NCI-H2107 treated with DMSO at 0.1 percent for 48 hours (cell line): ENCODE data around the gene COPRS.

Experiments
- DNase-seq: peaks from one replicate; lab custom pipeline; 2025; ENCODE audit not compliant: unreplicated experiment; lab: John Stamatoyannopoulos, UW

The COPRS gene, protein sequence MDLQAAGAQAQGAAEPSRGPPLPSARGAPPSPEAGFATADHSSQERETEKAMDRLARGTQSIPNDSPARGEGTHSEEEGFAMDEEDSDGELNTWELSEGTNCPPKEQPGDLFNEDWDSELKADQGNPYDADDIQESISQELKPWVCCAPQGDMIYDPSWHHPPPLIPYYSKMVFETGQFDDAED

DNA sequence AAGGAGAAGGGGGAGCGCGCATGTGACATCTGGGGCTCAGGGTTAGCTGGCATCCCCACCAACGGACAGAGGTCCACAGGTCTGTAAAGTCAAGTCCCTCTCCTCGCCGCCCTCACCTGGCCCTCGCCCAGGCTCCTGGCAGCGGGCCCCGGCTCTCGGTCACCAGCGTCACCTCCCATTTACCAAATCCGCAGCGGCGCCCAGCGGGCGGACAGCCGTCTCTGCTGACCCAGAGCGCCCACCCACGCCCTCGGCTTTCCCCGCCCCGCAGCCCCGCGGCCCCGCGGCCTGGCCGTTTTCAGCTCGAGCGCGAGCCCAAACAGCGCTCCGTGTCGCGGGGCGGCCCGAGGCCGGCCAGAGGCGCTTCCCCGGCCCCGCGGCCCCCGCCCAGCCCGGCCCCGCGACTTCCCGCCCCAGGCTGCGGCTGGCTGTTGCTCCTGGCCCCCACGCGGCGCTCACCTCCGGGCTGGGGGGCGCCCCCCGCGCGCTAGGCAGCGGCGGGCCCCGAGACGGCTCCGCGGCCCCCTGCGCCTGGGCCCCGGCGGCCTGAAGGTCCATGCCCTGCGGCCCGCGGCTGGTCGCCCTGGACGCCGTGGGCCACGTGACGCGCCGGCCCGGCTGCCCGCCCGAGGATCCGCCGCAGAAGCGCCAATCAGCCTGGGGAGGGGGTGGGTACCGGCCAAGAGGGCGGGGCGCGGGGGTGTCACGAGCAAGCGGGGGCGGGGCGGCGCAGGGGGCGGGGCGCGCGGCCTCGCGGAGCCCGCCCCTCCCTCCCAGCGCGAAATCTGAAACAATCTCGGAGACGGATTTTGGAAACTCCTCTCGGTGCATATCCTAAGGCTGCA lies at the start of gene COPRS:
TSS of gene COPRS (minus strand) at position 603 of the 845 bp plus-strand sequence. CDS start at position 558, 45 bp downstream.
- DNase-seq = peak; percentile 29

DNA sequence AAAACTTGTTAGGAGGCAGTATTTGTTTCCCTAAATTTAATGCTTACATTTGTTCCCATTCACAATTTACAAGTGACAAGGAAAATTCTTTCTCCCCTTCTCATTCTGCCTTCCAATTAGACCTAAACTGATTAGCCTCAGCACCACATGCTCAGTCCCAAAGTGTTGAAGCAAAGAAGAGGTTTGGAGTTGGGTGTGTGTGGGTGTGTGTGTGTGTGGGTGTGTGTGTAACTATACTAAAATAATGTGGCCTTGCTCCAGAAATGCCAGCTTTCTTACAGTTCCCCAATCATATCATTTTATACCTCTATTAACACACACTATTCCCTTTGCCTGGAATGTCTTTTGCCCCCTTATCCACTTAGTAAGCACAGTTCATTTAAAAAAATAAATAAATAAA lies 49.3 kb upstream of the COPRS start:
- no peak for DNase-seq

DNA sequence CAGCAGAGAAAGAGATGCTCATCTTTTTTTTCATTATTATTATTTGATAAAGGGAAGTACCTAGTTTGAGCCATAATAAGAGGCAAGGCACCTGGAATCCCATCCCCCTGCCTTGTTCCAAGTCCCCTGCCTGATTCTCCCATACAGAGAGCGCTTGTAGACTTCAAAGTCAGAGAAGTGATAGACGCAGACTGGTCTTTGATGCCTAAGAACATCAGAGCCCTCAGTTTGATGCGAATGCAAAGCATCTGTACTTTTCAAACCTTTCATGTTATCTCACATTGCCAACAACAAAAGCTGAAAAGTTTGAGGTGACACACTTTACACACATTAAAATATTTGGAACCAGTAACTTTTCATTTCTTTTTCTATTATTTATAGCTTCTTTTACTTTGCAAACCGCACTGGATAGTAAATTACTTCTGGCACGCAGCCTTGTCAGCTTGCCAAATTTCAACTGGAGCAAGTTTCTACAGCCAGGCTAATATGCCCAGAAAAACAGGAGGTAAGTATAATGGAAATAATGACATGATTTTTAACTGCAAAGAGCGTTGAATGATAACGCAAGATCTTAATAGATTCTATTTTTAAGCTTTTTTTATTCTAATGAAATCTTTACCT lies 48.4 kb upstream of the COPRS start:
- DNase-seq = no peak

DNA sequence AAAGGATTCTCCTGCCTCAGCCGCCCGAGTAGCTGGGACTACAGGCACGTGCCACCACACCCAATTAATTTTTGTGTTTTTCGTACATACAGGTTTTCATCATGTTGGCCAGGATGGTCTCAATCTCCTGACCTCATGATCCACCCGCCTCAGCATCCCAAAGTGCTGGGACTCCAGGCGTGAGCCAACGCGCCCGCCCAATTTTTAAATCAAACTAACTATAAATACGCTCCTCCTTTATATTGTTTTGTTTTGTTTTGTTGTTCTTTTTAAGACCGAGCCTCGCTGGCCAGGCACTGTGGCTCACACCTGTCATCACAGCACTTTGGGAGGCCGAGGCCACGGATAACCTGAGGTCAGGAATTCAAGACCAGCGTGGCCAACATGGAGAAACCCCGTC lies 44.4 kb upstream of the COPRS start:
- no peak for DNase-seq

DNA sequence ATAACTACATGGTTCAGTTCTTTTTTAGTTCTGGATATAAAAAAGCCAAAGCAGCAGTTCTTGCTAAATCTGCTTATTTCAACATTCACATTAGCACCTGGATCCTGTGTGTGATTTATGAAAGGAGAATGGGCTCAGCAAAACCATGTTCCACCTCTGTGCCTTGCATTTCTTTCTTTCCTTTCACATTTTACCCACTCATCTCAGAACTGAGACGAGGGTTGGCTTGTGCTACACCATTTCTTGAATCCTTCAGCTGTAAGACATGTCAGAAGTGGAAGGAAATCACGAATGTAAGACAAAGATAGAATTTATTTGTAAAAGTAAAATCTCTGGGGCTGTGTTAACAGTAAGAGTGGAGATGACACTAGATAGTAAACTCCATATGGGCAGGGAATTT lies 43.6 kb upstream of the COPRS start:
- DNase-seq = no peak

DNA sequence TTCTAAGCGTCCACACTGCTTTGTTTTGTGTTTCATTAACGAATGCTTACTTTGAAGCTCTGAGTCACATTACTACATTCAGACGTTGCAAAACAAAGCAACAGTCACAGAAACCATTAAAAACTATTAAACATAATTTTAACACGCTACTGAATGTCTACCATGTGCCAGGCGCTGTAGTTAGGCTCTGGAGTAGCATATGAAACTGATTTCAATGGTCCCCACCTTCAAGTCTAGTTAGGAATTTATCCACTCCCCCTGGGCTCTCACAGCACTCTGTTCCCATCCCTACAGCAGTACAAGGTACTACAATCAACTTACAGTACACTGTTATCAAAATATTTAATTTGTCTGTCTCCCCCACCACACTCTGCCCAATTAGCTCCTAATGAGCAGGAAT lies 41.8 kb upstream of the COPRS start:
- no peak for DNase-seq

DNA sequence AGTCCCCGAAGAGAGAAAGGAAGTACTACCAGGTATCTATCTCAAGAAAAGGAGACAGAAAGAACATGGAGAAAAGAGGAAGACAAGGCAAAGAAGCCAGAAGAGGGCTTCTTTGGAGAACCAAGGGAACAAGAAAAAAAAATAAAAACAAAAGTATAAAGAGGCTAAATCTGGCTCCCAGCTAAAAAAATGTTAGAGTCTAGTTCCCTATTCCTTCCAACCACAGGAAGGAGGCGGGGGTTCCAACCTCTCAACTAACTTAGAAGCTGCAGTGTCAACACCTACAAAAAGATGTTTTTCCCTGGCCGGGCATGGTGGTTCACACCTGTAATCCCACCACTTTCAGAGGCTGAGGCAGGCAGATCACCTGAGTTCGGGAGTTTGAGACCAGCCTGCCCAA lies 29.1 kb upstream of the COPRS start:
- no peak for DNase-seq

DNA sequence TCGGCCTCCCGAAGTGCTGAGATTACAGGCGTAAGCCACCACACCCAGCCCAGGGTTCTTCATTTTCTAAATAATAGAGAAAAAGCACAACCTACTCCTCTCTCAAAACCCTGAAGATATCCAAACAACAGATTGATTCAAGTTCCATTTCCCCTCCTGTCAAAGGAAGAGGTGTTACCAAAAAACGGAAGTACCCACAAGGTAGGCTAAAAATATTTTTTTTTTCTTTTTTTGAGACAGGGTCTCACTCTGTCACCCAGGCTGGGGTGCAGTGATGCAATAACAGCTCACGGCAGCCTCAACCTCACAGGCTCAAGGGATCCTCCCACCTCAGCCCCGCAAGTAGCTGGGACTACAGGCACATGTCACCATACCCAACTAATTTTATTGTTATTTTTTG lies 23.5 kb upstream of the COPRS start:
- DNase-seq = no peak

DNA sequence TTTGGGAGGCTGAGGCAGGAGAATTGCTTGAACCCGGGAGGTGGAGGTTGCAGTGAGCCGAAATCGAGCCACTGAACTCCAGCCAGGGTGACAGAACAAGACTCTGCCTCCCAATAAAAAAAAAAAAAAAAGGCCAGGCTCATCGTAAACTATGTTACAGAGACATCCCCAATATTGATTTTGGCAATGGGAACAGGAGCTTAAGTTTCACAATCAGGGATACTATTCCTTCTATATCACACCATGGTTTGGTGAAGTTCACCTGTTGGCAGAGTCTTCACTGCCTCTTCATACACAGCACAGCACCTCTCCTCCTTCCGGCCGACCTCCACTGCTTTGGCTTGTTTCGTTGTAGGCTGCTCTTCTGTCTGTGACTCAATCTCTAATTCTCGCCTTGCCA lies 21.3 kb upstream of the COPRS start:
- DNase-seq = no peak

DNA sequence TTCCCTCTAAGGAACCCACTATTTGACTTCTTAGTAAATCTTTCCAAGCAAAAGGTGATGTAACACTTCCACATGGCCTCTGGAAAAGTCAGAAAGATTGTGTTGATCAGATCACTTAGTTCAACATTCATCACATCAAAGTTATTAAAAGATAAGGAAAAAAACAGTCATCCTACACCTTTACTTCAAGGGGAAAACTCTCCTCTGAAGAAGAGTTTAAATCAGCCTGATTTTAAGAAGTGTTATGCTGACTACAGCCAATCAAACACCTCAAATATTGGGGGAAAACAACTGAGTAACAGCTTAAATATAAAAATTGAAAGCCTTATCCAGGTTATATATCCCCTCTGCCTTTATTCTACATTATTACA lies 19.6 kb upstream of the COPRS start:
- DNase-seq = no peak

DNA sequence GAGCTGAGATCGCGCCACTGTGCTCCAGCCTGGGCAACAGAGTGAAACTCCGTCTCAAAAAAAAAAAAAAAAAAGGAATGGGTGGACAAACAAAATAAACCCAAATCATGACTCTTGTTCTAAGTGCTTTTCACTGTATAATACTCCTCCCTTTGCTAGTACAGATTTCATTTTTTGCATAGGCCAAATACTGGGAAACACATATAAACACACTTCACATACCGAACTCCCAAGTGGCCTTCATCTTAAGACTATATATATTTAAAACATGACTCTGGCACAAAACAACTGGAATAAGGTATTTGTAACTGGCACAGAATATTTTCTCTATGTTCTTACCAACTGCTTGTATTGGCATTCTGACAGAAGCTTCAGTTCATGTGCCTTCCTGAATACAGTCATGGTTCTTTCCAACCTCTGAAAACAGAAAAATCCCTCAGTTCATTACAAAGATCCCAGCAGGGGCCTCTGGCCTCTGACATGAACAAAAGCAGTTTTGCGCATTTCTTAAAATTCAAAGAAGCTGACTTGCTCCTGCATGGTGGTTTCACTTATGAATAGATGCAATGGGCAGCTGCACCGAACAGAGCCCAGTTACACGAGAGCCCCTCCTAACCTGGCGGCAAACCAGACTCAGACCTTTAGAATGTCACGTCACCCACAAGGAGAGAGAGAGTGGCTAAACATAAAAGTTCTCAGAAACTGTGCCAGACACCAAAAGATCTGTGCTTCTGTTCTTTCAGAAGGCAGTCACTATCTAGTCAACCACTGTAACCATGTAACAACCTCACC lies 19.1 kb upstream of the COPRS start:
- no peak for DNase-seq

DNA sequence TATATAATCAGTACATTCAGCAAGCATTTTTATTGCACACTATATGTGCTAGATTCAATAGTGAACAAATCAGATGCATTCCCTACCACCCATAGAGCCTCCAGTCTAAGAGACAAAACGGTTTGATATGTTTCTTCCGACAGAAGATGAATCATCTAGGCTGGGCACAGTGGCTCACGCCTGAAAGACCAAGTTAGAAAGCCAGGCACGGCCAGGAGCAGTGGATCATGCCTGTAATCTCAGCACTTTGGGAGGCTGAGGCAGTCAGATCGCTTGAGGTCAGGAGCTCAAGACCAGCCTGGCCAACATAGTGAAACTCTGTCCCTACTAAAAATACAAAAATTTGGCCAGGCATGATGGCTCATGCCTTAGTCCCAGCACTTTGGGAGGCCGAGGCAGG lies 18.3 kb upstream of the COPRS start:
- no peak for DNase-seq

DNA sequence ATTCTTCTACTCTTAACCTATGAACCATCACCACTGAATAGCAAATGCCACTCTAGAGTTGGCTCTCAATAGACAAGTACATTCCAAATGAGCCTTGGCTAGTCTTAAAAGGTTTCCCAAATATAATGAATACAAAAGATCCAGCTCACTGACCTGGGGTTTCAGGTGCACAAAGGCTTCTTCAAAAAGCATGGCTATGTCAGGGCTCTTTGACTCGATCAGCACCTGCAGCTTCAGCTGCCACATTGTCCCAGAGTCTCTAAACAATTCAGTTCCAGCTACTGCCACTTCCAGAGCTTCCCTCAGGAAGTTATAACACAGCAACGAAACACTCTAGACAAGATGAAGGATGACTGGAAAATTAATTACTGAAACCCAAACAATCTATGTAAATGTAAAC lies 16.0 kb upstream of the COPRS start:
- peak; percentile 26 for DNase-seq

DNA sequence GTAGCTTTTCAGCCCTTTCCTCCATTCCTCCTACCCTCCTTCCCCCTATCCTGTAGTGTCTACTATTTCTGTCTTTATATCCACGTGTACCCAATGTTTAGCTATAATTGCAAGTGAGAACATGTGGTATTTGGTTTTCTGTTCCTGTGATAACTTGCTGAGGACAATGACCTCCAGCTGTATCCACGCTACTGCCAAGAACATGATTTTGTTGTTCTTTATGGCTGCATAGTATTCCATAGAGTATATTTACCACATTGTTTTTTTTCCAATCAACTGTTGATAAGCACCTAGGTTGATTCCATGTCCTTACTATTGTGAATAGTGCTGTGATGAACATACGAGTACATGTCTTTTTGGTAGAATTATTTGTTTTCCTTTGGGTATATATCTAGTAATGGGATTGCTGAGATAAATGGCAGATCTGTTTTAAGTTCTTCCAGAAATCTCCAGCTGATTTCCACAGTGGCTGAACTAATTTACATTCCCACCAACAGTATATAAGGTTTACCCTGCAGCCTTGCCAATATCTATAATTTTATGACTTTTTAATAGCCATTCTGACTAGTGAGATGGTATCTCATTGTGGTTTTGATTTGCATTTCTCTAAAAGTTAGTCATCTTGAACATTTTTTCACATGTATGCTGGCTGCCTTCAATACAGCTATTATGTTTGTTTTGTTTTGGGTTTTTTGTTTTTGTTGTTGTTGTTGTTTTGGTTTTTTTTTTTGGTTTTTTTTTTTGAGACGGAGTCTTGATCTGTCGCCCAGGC lies 10.9 kb upstream of the COPRS start:
- DNase-seq = no peak

DNA sequence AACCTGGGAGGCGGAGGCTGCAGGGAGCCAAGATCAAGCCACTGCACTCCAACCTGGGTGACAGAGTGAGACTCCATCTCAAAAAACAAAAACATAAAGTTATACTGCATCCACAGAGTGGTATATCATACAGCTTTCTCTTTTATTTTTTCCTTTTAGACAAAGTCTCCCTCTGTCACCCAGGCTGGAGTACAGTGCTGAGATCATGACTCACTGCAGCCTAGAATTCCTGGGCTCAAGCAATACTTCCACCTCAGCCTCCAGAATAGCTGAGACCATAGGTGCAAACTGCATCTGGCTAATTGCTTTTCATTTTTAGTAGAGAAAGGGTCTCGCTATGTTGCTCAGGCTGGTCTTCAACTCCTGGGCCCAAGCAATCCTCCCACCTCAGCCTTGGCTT lies 10.0 kb upstream of the COPRS start:
- no peak for DNase-seq

DNA sequence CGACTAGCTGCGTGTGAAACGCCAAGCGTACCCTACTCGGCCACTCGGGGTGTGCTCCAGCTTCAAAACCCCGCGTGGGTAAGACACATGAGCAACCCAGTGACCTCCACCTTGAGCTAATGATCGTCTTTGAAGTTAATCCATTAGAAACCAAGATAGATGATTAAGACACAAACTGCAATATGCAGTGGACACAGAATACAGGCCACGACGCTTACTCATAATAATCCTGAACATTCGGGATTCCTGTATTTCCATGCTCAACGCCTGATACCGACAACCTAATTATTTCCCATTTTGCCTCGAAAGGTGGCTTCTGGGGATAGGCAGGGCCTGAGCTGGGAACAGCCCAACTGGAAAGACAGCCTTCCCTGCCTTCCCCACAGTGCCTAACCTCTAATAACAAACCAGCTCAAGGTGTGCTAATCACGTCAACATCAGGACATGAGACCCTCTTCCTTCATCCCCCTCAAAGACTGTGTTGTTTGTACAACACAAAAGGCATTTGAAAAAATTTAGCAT lies 504 bp upstream of the COPRS start:
- no peak for DNase-seq

DNA sequence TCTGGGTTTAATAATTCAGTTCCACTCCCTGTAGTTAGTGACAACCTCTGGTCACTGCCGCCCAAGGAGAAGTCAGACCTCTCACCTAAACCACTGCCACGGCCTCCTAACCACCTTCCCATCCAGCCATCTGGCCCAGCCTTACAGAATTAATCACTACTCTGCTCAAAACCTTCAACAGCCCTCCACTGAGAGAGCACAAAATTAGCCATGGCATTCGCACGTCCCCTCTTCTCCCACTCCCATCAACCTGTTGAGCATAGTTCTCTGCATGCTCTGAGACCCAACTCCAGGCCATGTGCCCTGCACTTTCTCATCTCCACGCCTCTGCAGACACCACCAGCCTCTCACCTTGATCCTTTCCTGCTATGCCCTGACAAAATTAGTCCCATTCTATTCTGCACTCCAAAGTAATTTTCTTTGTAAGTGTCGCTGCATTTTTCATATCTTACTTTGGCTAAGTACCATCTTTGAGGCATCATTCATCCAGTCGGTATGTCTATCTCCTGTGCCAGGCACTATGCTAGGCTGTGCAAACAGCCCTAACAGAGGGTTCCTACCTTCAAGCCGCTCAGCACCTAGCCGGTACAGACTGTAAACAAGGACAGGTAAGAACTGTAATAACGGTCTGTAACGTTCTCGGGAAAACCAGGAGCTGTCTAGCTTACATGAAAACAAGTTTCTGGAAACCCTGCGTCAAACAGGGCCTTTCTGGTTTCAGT lies 963 bp downstream of the COPRS start:
- DNase-seq = no peak

DNA sequence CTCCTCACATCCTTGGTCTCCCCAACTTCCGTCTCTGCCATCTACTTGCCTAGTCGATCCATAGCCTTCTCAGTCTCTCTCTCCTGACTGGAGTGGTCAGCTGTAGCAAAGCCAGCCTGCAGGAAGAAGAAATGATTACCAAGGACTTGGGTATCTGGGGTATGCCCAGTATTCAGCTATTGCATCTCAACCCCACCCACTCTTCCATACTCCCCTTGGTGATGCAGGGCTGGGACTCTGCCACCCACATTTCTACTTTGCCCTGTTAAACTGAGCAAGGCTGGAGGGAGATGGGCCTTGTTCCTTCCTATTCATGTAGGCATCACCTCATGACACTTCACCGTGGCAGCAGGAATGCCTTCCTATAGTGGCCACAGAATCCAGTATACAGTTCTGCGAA lies 2.3 kb downstream of the COPRS start:
- no peak for DNase-seq

DNA sequence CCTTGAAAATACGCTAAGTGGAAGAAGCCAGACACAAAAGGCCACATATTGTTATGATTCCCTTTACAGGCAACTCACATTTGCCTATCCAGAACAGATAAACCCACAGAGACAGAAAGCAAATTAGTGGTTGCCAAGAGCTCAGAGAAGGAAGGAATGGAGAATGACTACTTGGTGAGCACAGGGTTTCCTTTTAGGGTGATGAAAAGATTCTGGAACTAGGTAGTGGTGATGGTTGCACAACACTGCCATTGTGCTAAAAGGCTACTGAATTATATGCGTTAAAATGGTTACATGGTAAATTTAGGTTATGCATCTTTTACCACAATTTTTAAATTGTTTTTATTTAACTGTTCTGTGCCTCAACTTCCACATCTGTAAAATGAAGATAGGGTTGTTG lies 4.4 kb downstream of the COPRS start:
- DNase-seq = no peak

DNA sequence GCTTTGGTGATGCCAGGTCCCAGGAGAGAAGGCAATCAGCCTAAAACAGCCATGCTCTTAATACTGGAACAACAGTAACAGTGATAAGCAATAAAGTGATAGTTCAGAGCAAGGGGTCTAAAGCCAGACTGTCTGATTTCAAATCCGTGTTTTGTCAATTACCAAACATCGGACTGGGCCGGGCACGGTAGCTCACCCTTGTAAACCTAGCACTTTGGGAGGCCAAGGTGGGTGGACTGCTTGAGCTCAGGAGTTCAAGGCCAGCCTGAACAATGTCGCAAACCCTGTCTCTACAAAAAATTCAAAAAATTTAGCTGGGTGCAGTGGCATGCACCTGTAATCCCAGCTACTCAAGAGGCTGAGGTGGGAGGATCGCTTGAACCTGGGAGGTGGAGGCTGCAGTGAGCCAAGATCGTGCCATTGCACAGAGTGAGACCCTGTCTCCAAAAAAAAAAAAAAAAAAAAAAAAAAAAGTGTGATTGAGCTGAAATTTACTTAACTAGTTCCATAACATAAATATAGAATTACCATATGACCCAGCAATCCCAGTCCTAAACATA lies 5.1 kb downstream of the COPRS start:
- DNase-seq = no peak
